Measurements from ENCODE around the gene MEF2B.

- no peak for TF ChIP-seq EZH2 (optimal IDR thresholded peaks at IDR 0.05; ENCODE audit: low read depth, low read length)
- TF ChIP-seq, protein P1, sequence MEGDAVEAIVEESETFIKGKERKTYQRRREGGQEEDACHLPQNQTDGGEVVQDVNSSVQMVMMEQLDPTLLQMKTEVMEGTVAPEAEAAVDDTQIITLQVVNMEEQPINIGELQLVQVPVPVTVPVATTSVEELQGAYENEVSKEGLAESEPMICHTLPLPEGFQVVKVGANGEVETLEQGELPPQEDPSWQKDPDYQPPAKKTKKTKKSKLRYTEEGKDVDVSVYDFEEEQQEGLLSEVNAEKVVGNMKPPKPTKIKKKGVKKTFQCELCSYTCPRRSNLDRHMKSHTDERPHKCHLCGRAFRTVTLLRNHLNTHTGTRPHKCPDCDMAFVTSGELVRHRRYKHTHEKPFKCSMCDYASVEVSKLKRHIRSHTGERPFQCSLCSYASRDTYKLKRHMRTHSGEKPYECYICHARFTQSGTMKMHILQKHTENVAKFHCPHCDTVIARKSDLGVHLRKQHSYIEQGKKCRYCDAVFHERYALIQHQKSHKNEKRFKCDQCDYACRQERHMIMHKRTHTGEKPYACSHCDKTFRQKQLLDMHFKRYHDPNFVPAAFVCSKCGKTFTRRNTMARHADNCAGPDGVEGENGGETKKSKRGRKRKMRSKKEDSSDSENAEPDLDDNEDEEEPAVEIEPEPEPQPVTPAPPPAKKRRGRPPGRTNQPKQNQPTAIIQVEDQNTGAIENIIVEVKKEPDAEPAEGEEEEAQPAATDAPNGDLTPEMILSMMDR (IDR thresholded peaks at IDR 0.05; ENCODE audit: low read length) = no peak
- TF ChIP-seq EZH2phosphoT487 (IDR thresholded peaks at IDR 0.05; ENCODE audit: low read length) = no peak
These were observed 71.1 kb downstream of the MEF2B start for GRCh38 chr19:19098703-19099632.

All from MM.1S (cell line).